GM21786 (cell line): ENCODE measurements around the gene B3GALT6.

Experiments
- ATAC-seq: cut with Tn5 transposase; IDR thresholded peaks from one replicate; pipeline ENCODE4 v1.9.1; 2021; ENCODE audit not compliant: unreplicated experiment

B3GALT6 gene

GRCh38 chr1:1215881-1216605 lies 16.0 kb upstream of the B3GALT6 start:
- ATAC-seq, result no peak

- no peak for ATAC-seq
These were observed 15.0 kb upstream of the B3GALT6 start for GRCh38 chr1:1216770-1217620.

- ATAC-seq, result no peak
These were observed 14.2 kb upstream of the B3GALT6 start for GRCh38 chr1:1217621-1218523.

- no peak for ATAC-seq
These were observed 13.4 kb upstream of the B3GALT6 start for GRCh38 chr1:1218524-1219200.

- ATAC-seq, result no peak
These were observed 12.7 kb upstream of the B3GALT6 start for GRCh38 chr1:1219341-1219740.

- no peak for ATAC-seq
These were observed 11.8 kb upstream of the B3GALT6 start for GRCh38 chr1:1220197-1220596.

- ATAC-seq, result no peak
These were observed 10.0 kb upstream of the B3GALT6 start for GRCh38 chr1:1221887-1222574.

- ATAC-seq, result no peak
These were observed 9.3 kb upstream of the B3GALT6 start for GRCh38 chr1:1222575-1223225.

- no peak for ATAC-seq
These were observed 8.7 kb upstream of the B3GALT6 start for GRCh38 chr1:1223321-1223720.

GRCh38 chr1:1223891-1224290 lies 8.1 kb upstream of the B3GALT6 start:
- no peak for ATAC-seq

GRCh38 chr1:1225238-1225845 lies 6.7 kb upstream of the B3GALT6 start:
- ATAC-seq, result no peak

- ATAC-seq, result no peak
These were observed 6.1 kb upstream of the B3GALT6 start for GRCh38 chr1:1225913-1226312.

- ATAC-seq, result no peak
These were observed 5.3 kb upstream of the B3GALT6 start for GRCh38 chr1:1226566-1227362.

GRCh38 chr1:1227386-1227785 lies 4.7 kb upstream of the B3GALT6 start:
- no peak for ATAC-seq

- no peak for ATAC-seq
These were observed 3.9 kb upstream of the B3GALT6 start for GRCh38 chr1:1228187-1228586.

- ATAC-seq, result no peak
These were observed 3.3 kb upstream of the B3GALT6 start for GRCh38 chr1:1228596-1229321.

GRCh38 chr1:1229770-1230169 lies 2.3 kb upstream of the B3GALT6 start:
- ATAC-seq, result no peak
